HepG2 (cell line): ENCODE measurements around the gene FRMD4B. TPM values are rescaled to one million over a fixed set of nuclear protein-coding genes. Genes with fewer than 3 reads are reported as not detected.

ENCODE experiments used
- BORCS8-MEF2B ChIP-seq: sonication (generic); formaldehyde crosslinking; IDR thresholded peaks from 2 replicates; pipeline ENCODE4 v1.8.0; 2022; ENCODE audit warnings: mild to moderate bottlenecking, missing genetic modification reagents
- CAMTA2 ChIP-seq: sonication (generic); formaldehyde crosslinking; IDR thresholded peaks from 2 replicates; pipeline ENCODE4 v1.4.0; 2020; ENCODE audit warnings: mild to moderate bottlenecking, missing genetic modification reagents, borderline replicate concordance
- HCFC1 ChIP-seq: fragments of 150-350 bp; IDR thresholded peaks from 2 replicates; pipeline ENCODE4 v1.6.1; 2014; ENCODE audit warnings: low read depth, low read length
- NBN ChIP-seq: fragments of 450-650 bp; conservative IDR thresholded peaks from 2 replicates; pipeline ENCODE4 v1.6.1; 2017
- TMF1 ChIP-seq: sonication (generic); formaldehyde crosslinking; IDR thresholded peaks from 2 replicates; pipeline ENCODE4 v1.8.1; 2022; ENCODE audit warnings: low read depth, missing genetic modification reagents
- ZFAT ChIP-seq: sonication (generic); formaldehyde crosslinking; conservative IDR thresholded peaks from 2 replicates; pipeline ENCODE4 v1.8.1; 2023; ENCODE audit warnings: missing genetic modification reagents, inconsistent platforms
- ZHX2 ChIP-seq, 2 experiments: sonication (generic) in 1 of 2; formaldehyde crosslinking in 1 of 2; IDR thresholded peaks; 2 replicates each; pipeline versions ENCODE4 v1.6.1 to v1.9.0; 2014 to 2022; ENCODE audit warnings: antibody characterized with exemption in 1 of 2, borderline replicate concordance in 1 of 2, inconsistent platforms in 1 of 2, low read depth in 1 of 2, missing genetic modification reagents in 1 of 2
- ZNF407 ChIP-seq: sonication (generic); formaldehyde crosslinking; IDR thresholded peaks from one replicate; pipeline ENCODE4 v1.5.1; 2020; ENCODE audit warnings: mild to moderate bottlenecking, missing genetic modification reagents; ENCODE audit errors: not compliant biosample characterization
- ZNF451 ChIP-seq: sonication (generic); formaldehyde crosslinking; IDR thresholded peaks from 2 replicates; pipeline ENCODE4 v1.5.0; 2020; ENCODE audit warnings: mild to moderate bottlenecking, missing genetic modification reagents
- ZNF562 ChIP-seq: sonication (generic); formaldehyde crosslinking; IDR thresholded peaks from 2 replicates; pipeline ENCODE4 v1.8.0; 2022; ENCODE audit warnings: missing genetic modification reagents, borderline replicate concordance
- polyA plus RNA-seq, 8 experiments: library from polyadenylated mRNA; depleted of rRNA in 3 of 8; stranded (reverse) in 7 of 8; unstranded in 1 of 8; fragments of >200 nt; fragmentation: Illumina TruSeq in 4 of 8; extraction: Trizol in 4 of 8; gene quantifications; 2 replicates each; pipeline versions ENCODE4 v1.2.1 to v1.2.3, GENCODE V29; 2011 to 2016; ENCODE audit warnings: low read depth in 4 of 8, missing spikeins in 1 of 8, mixed read lengths in 1 of 8; ENCODE audit not compliant: insufficient read depth in 1 of 8
- total RNA-seq, 5 experiments: library from RNA; depleted of rRNA; stranded (reverse); fragments of >200 nt; fragmentation: Illumina TruSeq; extraction: Trizol; gene quantifications; 2 replicates each; pipeline ENCODE4 v1.2.3, GENCODE V29; 2016; ENCODE audit warnings: low read depth in 1 of 5

The FRMD4B gene
- total and polyA plus RNA-seq, 2 of the 13 experiments (the other 11 are each of a cell fraction or from before 2014, with no cell fraction given), result 3.0 to 3.3 TPM

- TF ChIP-seq ZHX2 (IDR thresholded peaks at IDR 0.05; ENCODE audit: low read depth) (no peak), ZHX2 (CRISPR knock-in tag; IDR thresholded peaks at IDR 0.05; ENCODE audit: borderline replicate concordance) (no peak), NBN (no peak), HCFC1 (no peak), ZFAT (CRISPR knock-in tag) (no peak), BORCS8-MEF2B (CRISPR knock-in tag) (no peak), CAMTA2 (CRISPR knock-in tag) (no peak), ZNF451 (CRISPR knock-in tag) (no peak), ZNF562 (CRISPR knock-in tag) (no peak), TMF1 (CRISPR knock-in tag) (no peak), ZNF407 (no peak)
Observed at GRCh38 chr3:69174871-69175737, 210.8 kb downstream of the FRMD4B start (continued).
